ENCODE results near the gene ZNF394.

Gene ZNF394

GRCh38 chr7:99447943-99448342 is 52.1 kb downstream of the ZNF394 start:
- no peak for DNase-seq

GRCh38 chr7:99446096-99446495 is 54.0 kb downstream of the ZNF394 start:
- DNase-seq: no peak

All from islet precursor cell (in vitro differentiated cells).